IPS DF 4.7 (cell line): Measurements from ENCODE around the gene TBL1XR1.

Experiments
- DNase-seq: peaks from one replicate; pipeline ENCODE4 v3.0.0-alpha.2; 2013; ENCODE audit warnings: low spot score; ENCODE audit errors: extremely low read depth

TBL1XR1 gene

GRCh38 chr3:177066068-177066467, 131.2 kb downstream of the TBL1XR1 start:
- no peak for DNase-seq

- DNase-seq: no peak
Observed at GRCh38 chr3:177065285-177066033, 131.8 kb downstream of the TBL1XR1 start.

GRCh38 chr3:177062052-177062732, 135.1 kb downstream of the TBL1XR1 start:
- DNase-seq: no peak

- DNase-seq: no peak
Observed at GRCh38 chr3:177061369-177061768, 135.9 kb downstream of the TBL1XR1 start.

- no peak for DNase-seq
Observed at GRCh38 chr3:177060492-177060891, 136.8 kb downstream of the TBL1XR1 start.

- DNase-seq: no peak
Observed at GRCh38 chr3:177058648-177059047, 138.6 kb downstream of the TBL1XR1 start.

GRCh38 chr3:177057768-177058167, 139.5 kb downstream of the TBL1XR1 start:
- DNase-seq: no peak

- DNase-seq: no peak
Observed at GRCh38 chr3:177056927-177057326, 140.4 kb downstream of the TBL1XR1 start.

GRCh38 chr3:177055605-177056571, 141.4 kb downstream of the TBL1XR1 start:
- no peak for DNase-seq

GRCh38 chr3:177053107-177053506, 144.2 kb downstream of the TBL1XR1 start:
- DNase-seq: no peak

GRCh38 chr3:177051411-177051810, 145.9 kb downstream of the TBL1XR1 start:
- DNase-seq: no peak

GRCh38 chr3:177050501-177051237, 146.6 kb downstream of the TBL1XR1 start:
- DNase-seq: no peak

- no peak for DNase-seq
Observed at GRCh38 chr3:177045767-177046166, 151.5 kb downstream of the TBL1XR1 start.

GRCh38 chr3:177045222-177045621, 152.1 kb downstream of the TBL1XR1 start:
- DNase-seq: no peak

GRCh38 chr3:177041730-177042551, 155.3 kb downstream of the TBL1XR1 start:
- no peak for DNase-seq

GRCh38 chr3:177041021-177041729, 156.1 kb downstream of the TBL1XR1 start:
- no peak for DNase-seq

- no peak for DNase-seq
Observed at GRCh38 chr3:177039490-177040274, 157.6 kb downstream of the TBL1XR1 start.

- DNase-seq: no peak
Observed at GRCh38 chr3:177037241-177037640, 160.0 kb downstream of the TBL1XR1 start.

- no peak for DNase-seq
Observed at GRCh38 chr3:177035676-177036075, 161.6 kb downstream of the TBL1XR1 start.
